OCI-LY7 (cell line): ENCODE data around the gene ARHGEF1. TPM values are rescaled to one million over a fixed set of nuclear protein-coding genes. Genes with fewer than 3 reads are reported as not detected.
"Not testable (repeated sequence)": the region's sequence is repeated elsewhere in the genome, so short reads cannot be mapped to it uniquely, and the experiment has no call there.

Experiments used
- BruUV-seq: library from RNA; stranded (reverse); fragments of 400-500 nt; replicated peaks from 2 replicates; lab custom pipeline; 2021; lab: Mats Ljungman, UMichigan
- CTCF ChIA-PET: fragments of 300-600 bp; sonication (Branson Sonifier 250); formaldehyde crosslinking; loops from one replicate; lab custom pipeline; 2022; ENCODE audit warnings: antibody characterized with exemption; ENCODE audit not compliant: unreplicated experiment; lab: Charles Lee
- POLR2A ChIA-PET: fragments of 300-600 bp; sonication (Branson Sonifier 250); formaldehyde crosslinking; loops from one replicate; lab custom pipeline; 2022; ENCODE audit warnings: antibody characterized with exemption; lab: Charles Lee
- DNase-seq: peaks from one replicate; pipeline ENCODE4 v3.0.0-alpha.2; 2015; ENCODE audit warnings: low spot score
- H2AFZ ChIP-seq: fragments of 200-600 bp; sonication (generic), shearing (Covaris generic); 2 replicates; pipeline ENCODE4 v1.6.1; 2014; ENCODE audit warnings: mild to moderate bottlenecking, antibody characterized with exemption, low read length, moderate library complexity
- H3K27ac ChIP-seq: fragments of 200-600 bp; sonication (generic); 2 replicates; pipeline ENCODE4 v1.5.1; 2014; ENCODE audit warnings: mixed run types, low read depth, mild to moderate bottlenecking, moderate library complexity, low read length, inconsistent platforms; ENCODE audit not compliant: poor library complexity, severe bottlenecking
- H3K36me3 ChIP-seq: fragments of 200-600 bp; sonication (generic); 2 replicates; pipeline ENCODE4 v1.6.1; 2014; ENCODE audit warnings: mild to moderate bottlenecking, antibody characterized with exemption, low read length, moderate library complexity, mixed read lengths; ENCODE audit not compliant: insufficient read depth
- H3K4me1 ChIP-seq: fragments of 200-600 bp; sonication (generic); 2 replicates; pipeline ENCODE4 v1.5.1; 2014; ENCODE audit warnings: mild to moderate bottlenecking, low read length; ENCODE audit not compliant: insufficient read depth, poor library complexity, severe bottlenecking
- H3K4me2 ChIP-seq: fragments of 200-600 bp; sonication (generic); 2 replicates; pipeline ENCODE4 v1.6.1; 2014; ENCODE audit warnings: mild to moderate bottlenecking, low read length
- H3K4me3 ChIP-seq: fragments of 200-600 bp; sonication (generic); 2 replicates; pipeline ENCODE4 v1.5.1; 2014; ENCODE audit warnings: mild to moderate bottlenecking, low read depth, low read length; ENCODE audit not compliant: poor library complexity, severe bottlenecking
- H3K79me2 ChIP-seq: fragments of 200-600 bp; sonication (generic); 2 replicates; pipeline ENCODE4 v1.6.1; 2016; ENCODE audit warnings: low read depth, mild to moderate bottlenecking, low read length, moderate library complexity, mixed read lengths; ENCODE audit not compliant: insufficient read depth
- H3K9me2 ChIP-seq: fragments of 200-600 bp; sonication (generic); 2 replicates; pipeline ENCODE4 v1.6.1; 2016; ENCODE audit warnings: mild to moderate bottlenecking, low read length, mixed read lengths; ENCODE audit not compliant: insufficient read depth
- H3K9me3 ChIP-seq: fragments of 200-600 bp; sonication (generic); 2 replicates; pipeline ENCODE4 v1.6.1; 2014; ENCODE audit warnings: mild to moderate bottlenecking, mixed run types, low read length, mixed read lengths
- H4K20me1 ChIP-seq: fragments of 200-600 bp; sonication (generic); 2 replicates; pipeline ENCODE4 v1.6.1; 2014; ENCODE audit warnings: mild to moderate bottlenecking, antibody characterized with exemption, low read length, moderate library complexity, mixed read lengths; ENCODE audit not compliant: insufficient read depth
- EZH2phosphoT487 ChIP-seq: fragments of 200-600 bp; sonication (generic); IDR thresholded peaks from 2 replicates; pipeline ENCODE4 v1.6.1; 2018; ENCODE audit warnings: low read depth, borderline replicate concordance, mild to moderate bottlenecking, mixed run types, antibody characterized with exemption, low read length, moderate library complexity, mixed read lengths
- intact Hi-C: fragments of 100-400 bp; cut with micrococcal nuclease; formaldehyde crosslinking; loops from one replicate; pipeline ENCODE4 v1.10.0; 2022; ENCODE audit not compliant: unreplicated experiment
- total RNA-seq, 2 experiments: library from RNA; depleted of rRNA in 1 of 2; stranded (reverse); fragments of >200 nt in 1 of 2; shearing (Covaris generic) in 1 of 2; gene quantifications; 2 replicates each; pipeline ENCODE4 v1.2.3, GENCODE V29; 2014 to 2022
- TF ChIP-seq, protein P1 (sequence below): fragments of 200-600 bp; sonication (generic); conservative IDR thresholded peaks from 2 replicates; pipeline ENCODE4 v1.5.1; 2014; ENCODE audit warnings: mild to moderate bottlenecking, antibody characterized with exemption, low read length, moderate library complexity, mixed read lengths

Gene ARHGEF1
- total RNA-seq, 2 experiments from 2014 or later: 96.9 to 297 TPM

DNA sequence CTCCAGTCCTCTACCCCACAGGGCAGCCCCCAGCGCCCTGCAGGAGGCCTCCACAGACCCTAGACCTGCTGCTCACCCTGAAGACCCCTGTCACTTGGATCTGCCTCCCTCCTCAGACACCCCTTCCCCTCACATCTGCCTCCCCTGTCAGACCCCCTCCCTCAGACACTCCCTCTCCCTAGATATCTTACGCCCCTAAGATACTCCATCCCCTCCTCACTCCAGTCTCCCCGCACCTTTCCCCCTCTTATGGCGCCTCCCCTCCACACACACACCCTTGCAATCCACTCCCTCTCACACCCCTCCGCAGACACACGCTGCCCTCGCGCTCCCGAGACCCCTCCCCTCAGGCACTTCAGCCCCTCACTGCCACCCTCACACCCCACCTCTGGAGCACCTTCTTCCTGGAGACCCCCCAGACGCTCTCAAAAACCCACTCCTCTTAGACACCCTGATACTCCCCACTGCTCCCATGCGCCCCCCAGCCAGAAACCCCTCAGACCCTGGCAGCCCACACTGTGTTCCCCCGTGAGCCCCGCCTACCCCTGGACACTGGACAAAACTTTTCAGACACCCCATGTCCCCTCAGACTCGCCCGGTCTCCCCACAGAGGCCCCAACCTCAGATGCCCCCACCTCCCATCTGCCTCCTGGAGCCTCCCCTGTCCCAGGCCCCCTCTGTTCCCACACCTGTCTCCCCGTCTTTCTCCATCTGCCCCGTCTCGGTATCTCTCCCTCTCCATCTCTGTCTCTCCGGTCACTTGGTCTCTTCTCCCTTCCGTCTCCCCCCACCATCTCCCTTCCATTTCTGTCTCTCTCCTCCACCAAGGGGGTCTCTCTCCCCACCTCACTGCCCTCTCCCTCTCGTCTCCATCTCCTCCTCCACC lies 30.8 kb downstream of the ARHGEF1 start:
- intact Hi-C loops: no loop called here
- no peak overlapping the region for H3K27ac ChIP-seq
- no peak overlapping the region for H3K4me2 ChIP-seq
- H3K9me3 ChIP-seq: no peaks in the 10 kb centered on the region
- TF ChIP-seq, protein P1, sequence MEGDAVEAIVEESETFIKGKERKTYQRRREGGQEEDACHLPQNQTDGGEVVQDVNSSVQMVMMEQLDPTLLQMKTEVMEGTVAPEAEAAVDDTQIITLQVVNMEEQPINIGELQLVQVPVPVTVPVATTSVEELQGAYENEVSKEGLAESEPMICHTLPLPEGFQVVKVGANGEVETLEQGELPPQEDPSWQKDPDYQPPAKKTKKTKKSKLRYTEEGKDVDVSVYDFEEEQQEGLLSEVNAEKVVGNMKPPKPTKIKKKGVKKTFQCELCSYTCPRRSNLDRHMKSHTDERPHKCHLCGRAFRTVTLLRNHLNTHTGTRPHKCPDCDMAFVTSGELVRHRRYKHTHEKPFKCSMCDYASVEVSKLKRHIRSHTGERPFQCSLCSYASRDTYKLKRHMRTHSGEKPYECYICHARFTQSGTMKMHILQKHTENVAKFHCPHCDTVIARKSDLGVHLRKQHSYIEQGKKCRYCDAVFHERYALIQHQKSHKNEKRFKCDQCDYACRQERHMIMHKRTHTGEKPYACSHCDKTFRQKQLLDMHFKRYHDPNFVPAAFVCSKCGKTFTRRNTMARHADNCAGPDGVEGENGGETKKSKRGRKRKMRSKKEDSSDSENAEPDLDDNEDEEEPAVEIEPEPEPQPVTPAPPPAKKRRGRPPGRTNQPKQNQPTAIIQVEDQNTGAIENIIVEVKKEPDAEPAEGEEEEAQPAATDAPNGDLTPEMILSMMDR: no peak
- no peak for TF ChIP-seq EZH2phosphoT487
- DNase-seq: no peak
- no peak overlapping the region for H3K4me3 ChIP-seq
- BruUV-seq: no TSS peak
- H4K20me1 ChIP-seq: no peaks in the 10 kb centered on the region
- no peak overlapping the region for H2AFZ ChIP-seq
- POLR2A ChIA-PET: no interaction called here
- no peaks in the 10 kb centered on the region; the same call in 1 of the 2 replicates for H3K36me3 ChIP-seq
- peaks cover 13% of the 10 kb centered on the region for H3K4me1 ChIP-seq
- H3K9me2 ChIP-seq: no peaks in the 10 kb centered on the region
- CTCF ChIA-PET: no interaction called here
- no peaks in the 10 kb centered on the region for H3K79me2 ChIP-seq

DNA sequence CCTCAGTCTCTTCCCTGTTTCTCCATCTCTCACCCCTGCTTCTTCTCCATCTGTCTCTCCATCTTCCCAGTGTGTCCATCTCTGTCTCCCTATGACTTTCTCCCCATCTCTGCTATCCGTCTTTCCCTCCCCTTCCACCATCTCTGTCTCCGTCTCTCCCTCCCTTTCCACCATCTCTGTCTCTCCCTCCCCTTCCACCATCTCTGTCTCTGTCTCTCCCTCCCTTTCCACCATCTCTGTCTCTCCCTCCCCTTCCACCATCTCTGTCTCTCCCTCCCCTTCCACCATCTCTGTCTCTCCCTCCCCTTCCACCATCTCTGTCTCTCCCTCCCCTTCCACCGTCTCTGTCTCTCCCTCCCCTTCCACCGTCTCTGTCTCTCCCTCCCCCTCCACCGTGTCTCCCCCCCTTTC lies 31.4 kb downstream of the ARHGEF1 start:
- H3K4me3 ChIP-seq, H3K9me3 ChIP-seq, H3K36me3 ChIP-seq, H4K20me1 ChIP-seq, H3K9me2 ChIP-seq, intact Hi-C loops, BruUV-seq, DNase-seq, CTCF ChIA-PET, H3K4me2 ChIP-seq, H2AFZ ChIP-seq, H3K27ac ChIP-seq, POLR2A ChIA-PET, H3K79me2 ChIP-seq: not testable (repeated sequence)
- H3K4me1 ChIP-seq: peaks cover 13% of the 10 kb centered on the region

DNA sequence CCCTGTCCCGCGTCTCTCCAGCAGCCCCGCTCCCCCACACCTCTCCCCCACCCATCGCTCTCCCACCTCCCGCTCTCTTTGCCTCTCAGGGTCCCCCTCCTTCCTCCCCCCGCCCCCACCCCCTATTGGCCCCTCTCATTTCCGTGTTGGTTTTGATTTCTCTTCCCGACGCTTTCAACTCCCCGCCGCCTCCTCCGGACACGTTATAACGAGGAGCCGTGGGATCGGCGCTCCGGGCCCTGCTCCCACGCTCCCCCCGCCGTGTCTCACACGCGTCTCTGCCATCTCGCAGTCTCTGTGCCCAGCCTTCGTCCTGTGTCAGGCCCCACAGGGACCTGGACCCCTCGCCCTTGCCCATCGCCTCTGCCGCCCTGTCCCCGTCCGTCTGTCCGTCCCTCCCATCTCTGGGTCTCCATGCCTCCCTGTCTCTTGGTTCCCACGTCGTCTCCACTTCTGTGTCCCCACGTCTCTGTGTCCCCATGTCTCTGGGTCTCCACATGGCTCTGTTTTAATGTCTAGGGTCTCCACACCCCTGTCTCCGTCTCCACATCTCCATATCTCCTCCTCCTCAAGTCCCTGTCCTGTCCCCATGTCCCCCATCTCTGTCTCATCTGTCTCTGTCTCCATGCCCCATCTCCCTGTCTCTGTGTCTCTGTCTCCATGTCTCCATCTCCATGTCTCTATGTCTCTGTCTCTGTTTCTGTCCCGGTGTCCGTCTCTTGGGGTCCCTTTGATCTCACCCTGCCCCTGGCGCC lies 32.2 kb downstream of the ARHGEF1 start:
- no peaks in the 10 kb centered on the region; the same call in 1 of the 2 replicates for H3K36me3 ChIP-seq
- no peaks in the 10 kb centered on the region for H3K79me2 ChIP-seq
- BruUV-seq: no TSS peak
- TF ChIP-seq EZH2phosphoT487: no peak
- H3K27ac ChIP-seq: no peak overlapping the region
- ChIA-PET POLR2A (no interaction called here), CTCF (no interaction called here)
- no peaks in the 10 kb centered on the region for H3K9me3 ChIP-seq
- intact Hi-C loops: no loop called here
- no peak overlapping the region for H3K4me2 ChIP-seq
- H2AFZ ChIP-seq: no peak overlapping the region
- H3K4me3 ChIP-seq: no peak overlapping the region
- H3K9me2 ChIP-seq: no peaks in the 10 kb centered on the region
- H4K20me1 ChIP-seq: no peaks in the 10 kb centered on the region
- DNase-seq: no peak
- peaks cover 13% of the 10 kb centered on the region for H3K4me1 ChIP-seq
